ENCODE data around the gene DEPDC4. TPM values are rescaled to one million over a fixed set of nuclear protein-coding genes. Genes with fewer than 3 reads are reported as not detected.

Gene DEPDC4
- total and polyA plus RNA-seq, 2 of the 13 experiments (the other 11 are each of a cell fraction or from before 2014, with no cell fraction given): 2.2 to 5.7 TPM

- TF ChIP-seq ZFYVE20 (CRISPR knock-in tag; IDR thresholded peaks at IDR 0.05; ENCODE audit: borderline replicate concordance, low read depth) (no peak), MIXL1 (CRISPR knock-in tag; IDR thresholded peaks at IDR 0.05) (no peak), RORA (CRISPR knock-in tag; IDR thresholded peaks at IDR 0.05) (no peak), ELF3 (CRISPR knock-in tag; IDR thresholded peaks at IDR 0.05) (no peak), ZIK1 (CRISPR knock-in tag; IDR thresholded peaks at IDR 0.05; ENCODE audit: borderline replicate concordance, low read depth) (no peak), ZNF34 (CRISPR knock-in tag; IDR thresholded peaks at IDR 0.05; ENCODE audit: borderline replicate concordance) (no peak), NR3C1 (CRISPR knock-in tag; IDR thresholded peaks at IDR 0.05) (no peak), MXD4 (CRISPR knock-in tag; IDR thresholded peaks at IDR 0.05) (no peak), PATZ1 (CRISPR knock-in tag; IDR thresholded peaks at IDR 0.05) (no peak), FOXO1 (CRISPR knock-in tag; IDR thresholded peaks at IDR 0.05) (no peak), ZNF230 (CRISPR knock-in tag; IDR thresholded peaks at IDR 0.05) (no peak), ZEB1 (IDR thresholded peaks at IDR 0.05; ENCODE audit: insufficient replicate concordance, low read depth) (no peak), SALL1 (CRISPR knock-in tag; IDR thresholded peaks at IDR 0.05) (peak; percentile 90), FOXK1 (CRISPR knock-in tag; IDR thresholded peaks at IDR 0.05; ENCODE audit: borderline replicate concordance, low read depth) (no peak), TCF7 (IDR thresholded peaks at IDR 0.05; ENCODE audit: low read depth) (peak; percentile 67; the same call in 1 of the 2 replicates), ZNF746 (CRISPR knock-in tag; IDR thresholded peaks at IDR 0.05) (no peak), ZNF589 (CRISPR knock-in tag; conservative IDR thresholded peaks at IDR 0.05) (no peak), HHEX (CRISPR knock-in tag; IDR thresholded peaks at IDR 0.05) (no peak), ZNF235 (CRISPR knock-in tag; IDR thresholded peaks at IDR 0.05; ENCODE audit: borderline replicate concordance) (no peak), ARNTL (CRISPR knock-in tag; IDR thresholded peaks at IDR 0.05) (no peak), GTF2F1 (IDR thresholded peaks at IDR 0.05; ENCODE audit: low read length) (no peak), AGO2 (optimal IDR thresholded peaks at IDR 0.05; ENCODE audit: low read depth, low read length) (no peak)
- TF ChIP-seq, protein P1, sequence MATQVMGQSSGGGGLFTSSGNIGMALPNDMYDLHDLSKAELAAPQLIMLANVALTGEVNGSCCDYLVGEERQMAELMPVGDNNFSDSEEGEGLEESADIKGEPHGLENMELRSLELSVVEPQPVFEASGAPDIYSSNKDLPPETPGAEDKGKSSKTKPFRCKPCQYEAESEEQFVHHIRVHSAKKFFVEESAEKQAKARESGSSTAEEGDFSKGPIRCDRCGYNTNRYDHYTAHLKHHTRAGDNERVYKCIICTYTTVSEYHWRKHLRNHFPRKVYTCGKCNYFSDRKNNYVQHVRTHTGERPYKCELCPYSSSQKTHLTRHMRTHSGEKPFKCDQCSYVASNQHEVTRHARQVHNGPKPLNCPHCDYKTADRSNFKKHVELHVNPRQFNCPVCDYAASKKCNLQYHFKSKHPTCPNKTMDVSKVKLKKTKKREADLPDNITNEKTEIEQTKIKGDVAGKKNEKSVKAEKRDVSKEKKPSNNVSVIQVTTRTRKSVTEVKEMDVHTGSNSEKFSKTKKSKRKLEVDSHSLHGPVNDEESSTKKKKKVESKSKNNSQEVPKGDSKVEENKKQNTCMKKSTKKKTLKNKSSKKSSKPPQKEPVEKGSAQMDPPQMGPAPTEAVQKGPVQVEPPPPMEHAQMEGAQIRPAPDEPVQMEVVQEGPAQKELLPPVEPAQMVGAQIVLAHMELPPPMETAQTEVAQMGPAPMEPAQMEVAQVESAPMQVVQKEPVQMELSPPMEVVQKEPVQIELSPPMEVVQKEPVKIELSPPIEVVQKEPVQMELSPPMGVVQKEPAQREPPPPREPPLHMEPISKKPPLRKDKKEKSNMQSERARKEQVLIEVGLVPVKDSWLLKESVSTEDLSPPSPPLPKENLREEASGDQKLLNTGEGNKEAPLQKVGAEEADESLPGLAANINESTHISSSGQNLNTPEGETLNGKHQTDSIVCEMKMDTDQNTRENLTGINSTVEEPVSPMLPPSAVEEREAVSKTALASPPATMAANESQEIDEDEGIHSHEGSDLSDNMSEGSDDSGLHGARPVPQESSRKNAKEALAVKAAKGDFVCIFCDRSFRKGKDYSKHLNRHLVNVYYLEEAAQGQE (IDR thresholded peaks at IDR 0.05; ENCODE audit: borderline replicate concordance in 1 of 2, low read depth in 1 of 2, low read length in 2 of 2): no peak
- TF ChIP-seq, protein P2, sequence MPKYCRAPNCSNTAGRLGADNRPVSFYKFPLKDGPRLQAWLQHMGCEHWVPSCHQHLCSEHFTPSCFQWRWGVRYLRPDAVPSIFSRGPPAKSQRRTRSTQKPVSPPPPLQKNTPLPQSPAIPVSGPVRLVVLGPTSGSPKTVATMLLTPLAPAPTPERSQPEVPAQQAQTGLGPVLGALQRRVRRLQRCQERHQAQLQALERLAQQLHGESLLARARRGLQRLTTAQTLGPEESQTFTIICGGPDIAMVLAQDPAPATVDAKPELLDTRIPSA (CRISPR knock-in tag; IDR thresholded peaks at IDR 0.05; ENCODE audit: borderline replicate concordance): no peak
Measured at GRCh38 chr12:100213016-100213891, 53.6 kb downstream of the DEPDC4 start (continued).
